Esophagus squamous epithelium (tissue), 5 donors: ENCODE data around the gene JPH4. TPM values are rescaled to one million over a fixed set of nuclear protein-coding genes. Genes with fewer than 3 reads are reported as not detected.
A peak's percentile ranks its signal among the peaks of the same experiment; 100 is the strongest.

Experiments used
- DNase-seq: peaks from one replicate; lab custom pipeline; 2025; lab: John Stamatoyannopoulos, UW
- H3K27ac ChIP-seq, 4 donors: fragments of 200-600 bp; sonication (generic); one replicate each; pipeline ENCODE4 v1.5.1; 2016 to 2019; ENCODE audit warnings: mild to moderate bottlenecking in 1 of 4
- H3K27me3 ChIP-seq, 4 donors: fragments of 200-600 bp; sonication (generic); 1 replicate in 3 of 4; 2 replicates in 1 of 4; pipeline versions ENCODE4 v1.5.1 to v1.6.0; 2017 to 2021; ENCODE audit warnings: antibody characterized with exemption in 1 of 4
- H3K36me3 ChIP-seq, 3 donors: fragments of 200-600 bp; sonication (generic); one replicate each; pipeline ENCODE4 v1.5.1; 2016 to 2019
- H3K4me1 ChIP-seq, 3 donors: fragments of 200-600 bp; sonication (generic); one replicate each; pipeline ENCODE4 v1.5.1; 2017 to 2019
- H3K4me3 ChIP-seq, 4 donors: fragments of 200-600 bp; sonication (generic); 1 replicate in 3 of 4; 2 replicates in 1 of 4; pipeline ENCODE4 v1.5.1; 2016 to 2019; ENCODE audit warnings: mild to moderate bottlenecking in 2 of 4, moderate library complexity in 1 of 4
- H3K9me3 ChIP-seq, 3 donors: fragments of 200-600 bp; sonication (generic); one replicate each; pipeline ENCODE4 v1.5.1; 2016 to 2019
- CTCF ChIP-seq, 6 experiments: fragments of 450-650 bp in 4 of 6; fragments of 200-600 bp in 2 of 6; sonication (generic) in 2 of 6; IDR thresholded peaks; one replicate each; pipeline ENCODE4 v1.5.1; 2016 to 2019; ENCODE audit warnings: antibody characterized with exemption in 6 of 6, mild to moderate bottlenecking in 4 of 6, moderate library complexity in 4 of 6
- POLR2A ChIP-seq, 4 donors: fragments of 450-650 bp; IDR thresholded peaks; one replicate each; pipeline ENCODE4 v1.6.1; 2017; ENCODE audit warnings: antibody characterized with exemption in 4 of 4, mild to moderate bottlenecking in 4 of 4, moderate library complexity in 3 of 4
- WGBS, 2 donors: methylation state at CpG; one replicate each; pipeline ENCODE4 v1.1.5; 2018; 5-methylcytosine and 5-hydroxymethylcytosine counted together
- intact Hi-C: fragments of 100-400 bp; cut with DNase I; formaldehyde crosslinking; loops from one replicate; pipeline ENCODE4 v1.15.0; 2022
- total RNA-seq, 4 donors: library from RNA; depleted of rRNA; stranded (reverse); fragments of >200 nt; gene quantifications; one replicate each; pipeline ENCODE4 v1.1.0, GENCODE V29; 2016
- donor health status: DM: yes; HTN: yes; CAD: no.

JPH4 gene
- total RNA-seq, 4 donors from 2014 or later = 0.21 to 2.7 TPM; not detected in 2

DNA sequence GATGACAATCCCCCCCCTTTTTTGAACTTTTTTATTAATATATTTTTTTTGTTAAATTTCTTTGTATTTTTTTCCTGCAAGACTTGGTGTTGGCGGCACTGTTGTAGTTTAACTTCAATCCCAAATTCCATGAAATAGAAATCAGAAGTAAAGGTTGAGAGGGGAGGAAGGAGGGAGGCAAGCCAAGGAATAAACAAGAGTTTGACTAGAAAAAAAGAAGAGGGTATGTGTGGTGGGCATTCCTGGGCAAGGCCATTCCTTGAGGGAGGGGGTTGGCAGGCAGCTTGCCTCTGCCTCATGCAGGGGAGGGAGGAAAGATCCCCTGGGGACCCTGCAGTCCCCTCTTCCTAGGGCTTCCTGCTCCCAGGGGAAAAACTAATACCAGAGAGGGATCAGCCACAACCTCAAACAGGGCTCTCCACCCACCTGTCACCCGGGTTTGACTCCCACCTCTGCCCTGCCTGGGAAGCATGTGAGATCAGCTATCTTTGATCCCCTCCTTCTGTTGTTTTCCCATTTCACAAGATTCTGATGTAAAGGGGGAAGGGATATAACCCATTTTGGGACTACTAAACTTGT, 10.5 kb downstream of the JPH4 start:
- no peak for TF ChIP-seq POLR2A (IDR thresholded peaks at IDR 0.05)
- TF ChIP-seq CTCF (IDR thresholded peaks at IDR 0.05) = no peak
- WGBS, 2 donors = 30 to 80% methylated on average over 1 to 2 of the region's 2 CpGs
- peak overlapping the region; percentile 45 to 71 (median 68) for H3K4me3 ChIP-seq
- H3K27me3 ChIP-seq = peaks cover 0 to 17% (median 0%) of the 10 kb centered on the region in 4 donors
- peaks cover 0 to 31% (median 11%) of the 10 kb centered on the region in 3 donors for H3K36me3 ChIP-seq
- H3K9me3 ChIP-seq = no peaks in the 10 kb centered on the region
- intact Hi-C loops = no loop called here
- no peak for DNase-seq
- peak overlapping the region; percentile 71 to 92 (median 88) for H3K27ac ChIP-seq
- H3K4me1 ChIP-seq = peaks cover 8 to 45% (median 16%) of the 10 kb centered on the region in 3 donors

DNA sequence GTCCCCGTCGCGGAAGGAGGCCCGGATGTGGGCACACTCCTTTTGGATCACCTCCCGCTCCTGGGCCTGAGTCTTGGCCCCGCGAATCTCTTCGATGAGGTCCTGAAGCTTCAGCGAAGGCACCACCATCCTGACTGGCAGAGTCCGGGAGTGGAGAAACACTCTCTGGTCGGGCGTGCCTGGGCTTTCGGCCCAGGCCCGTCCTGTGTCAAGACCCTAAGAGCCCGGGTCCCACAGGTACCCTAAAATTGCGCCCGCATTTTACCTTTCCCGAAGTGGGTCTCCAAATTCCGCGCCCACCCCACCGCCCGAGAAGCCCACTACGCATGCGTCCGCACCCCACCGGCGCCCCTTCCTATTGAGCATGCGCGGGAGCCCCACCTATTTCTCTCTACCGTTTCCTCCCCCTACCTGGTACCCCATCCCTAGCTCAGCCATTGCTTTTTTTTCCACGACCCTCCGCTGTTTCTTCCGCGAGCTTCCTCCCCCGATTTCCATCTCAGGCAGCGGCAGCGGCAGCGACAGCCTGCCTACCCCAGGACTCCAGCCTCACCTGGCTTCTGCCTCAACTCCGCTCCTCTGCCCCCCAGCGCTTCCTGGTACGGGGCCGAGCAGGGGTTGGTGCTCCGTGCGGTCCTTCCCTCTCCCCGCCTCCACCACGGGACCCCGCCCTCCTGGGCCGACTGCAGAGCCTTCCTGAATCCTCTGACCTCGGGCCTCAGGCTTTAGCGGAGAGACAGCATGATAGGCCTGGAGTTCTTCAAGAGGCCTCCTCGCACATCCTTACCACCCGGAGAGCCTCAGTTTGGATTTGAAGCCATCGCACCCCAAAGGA, 11.2 kb downstream of the JPH4 start, which contains the start of gene AP1G2:
Gene AP1G2, minus strand, starts transcription at position 606 of the 835 bp plus-strand sequence. Its CDS starts 477 bp downstream, at position 129.
- intact Hi-C loops = no loop called here
- WGBS, 2 donors = 2 to 3% methylated on average over 29 to 46 of the region's 53 CpGs
- H3K27ac ChIP-seq = peak within 1 kb of the TSS; percentile 71 to 92 (median 88)
- H3K4me1 ChIP-seq = peaks cover 8 to 45% (median 16%) of the 10 kb centered on the region in 3 donors
- peaks cover 0 to 37% (median 12%) of the 10 kb centered on the region in 3 donors for H3K36me3 ChIP-seq
- no peaks in the 10 kb centered on the region for H3K9me3 ChIP-seq
- DNase-seq = peak; percentile 43
- peaks cover 0 to 16% (median 0%) of the 10 kb centered on the region in 4 donors for H3K27me3 ChIP-seq
- H3K4me3 ChIP-seq = peak within 1 kb of the TSS; percentile 45 to 71 (median 68)
- TF ChIP-seq CTCF (IDR thresholded peaks at IDR 0.05) (no peak), POLR2A (IDR thresholded peaks at IDR 0.05) (peak in 3 of 4 donors; percentile 25 to 75 (median 26))

GRCh38 chr14:23566778-23567185, 11.8 kb downstream of the JPH4 start:
- Histone ChIP-seq H3K4me3 (peak overlapping the region; percentile 45 to 71 (median 68)), H3K27me3 (peaks cover 0 to 11% (median 0%) of the 10 kb centered on the region in 4 donors), H3K36me3 (peaks cover 5 to 43% (median 12%) of the 10 kb centered on the region in 3 donors), H3K27ac (peak overlapping the region; percentile 71 to 92 (median 88)), H3K9me3 (no peaks in the 10 kb centered on the region), H3K4me1 (peaks cover 8 to 45% (median 16%) of the 10 kb centered on the region in 3 donors)
- intact Hi-C loops = no loop called here
- DNase-seq = no peak
- WGBS, 2 donors = 10 to 18% methylated on average over 5 of the region's 5 CpGs
- no peak for TF ChIP-seq CTCF (IDR thresholded peaks at IDR 0.05)
- no peak for TF ChIP-seq POLR2A (IDR thresholded peaks at IDR 0.05)

DNA sequence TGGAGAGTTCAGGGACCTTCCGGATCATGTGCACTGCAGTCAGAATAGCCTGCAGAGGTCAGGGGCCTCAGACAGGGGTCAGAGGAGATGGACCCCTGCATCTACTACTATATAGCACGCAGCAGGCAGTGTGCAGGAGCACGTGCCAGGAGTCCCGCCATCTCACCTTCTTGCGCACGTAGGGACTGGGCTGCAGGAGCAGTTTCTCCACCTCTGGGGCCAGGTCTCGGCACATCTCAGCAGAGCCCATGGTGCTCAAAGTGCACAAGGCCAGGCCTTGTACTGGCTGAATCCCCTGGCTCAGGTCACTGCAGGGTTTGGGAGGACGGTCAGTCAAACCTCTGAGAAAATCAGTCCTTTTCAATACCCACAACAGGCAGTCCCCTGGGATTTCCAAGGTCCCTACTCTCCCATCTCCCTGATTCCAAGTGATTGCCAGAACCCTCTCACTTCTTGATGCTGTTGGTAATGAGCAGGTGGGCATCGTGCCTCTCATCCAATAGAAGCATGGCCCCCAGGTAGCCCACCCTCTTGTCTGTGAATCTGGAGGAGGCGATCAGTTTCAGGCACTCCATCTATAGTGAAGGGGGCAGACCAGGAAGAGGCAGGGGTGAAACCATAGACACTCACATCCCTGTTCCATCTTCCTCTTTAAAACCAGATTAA, 12.3 kb downstream of the JPH4 start:
- intact Hi-C loops = no loop called here
- DNase-seq = no peak
- H3K4me1 ChIP-seq = peaks cover 8 to 40% (median 16%) of the 10 kb centered on the region in 3 donors
- no peaks in the 10 kb centered on the region for H3K9me3 ChIP-seq
- H3K4me3 ChIP-seq = peak overlapping the region in 3 of 4 donors; percentile 68 to 71 (median 68)
- peaks cover 7 to 48% (median 12%) of the 10 kb centered on the region in 3 donors for H3K36me3 ChIP-seq
- 87 to 94% methylated on average over 5 to 8 of the region's 10 CpGs for WGBS, 2 donors
- H3K27me3 ChIP-seq = peaks cover 0 to 6% (median 0%) of the 10 kb centered on the region in 4 donors
- no peak for TF ChIP-seq CTCF (IDR thresholded peaks at IDR 0.05)
- no peak for TF ChIP-seq POLR2A (IDR thresholded peaks at IDR 0.05)
- peak overlapping the region in 2 of 4 donors; percentile 90 to 92 for H3K27ac ChIP-seq
